Right lobe of liver (tissue), 4 donors: ENCODE results near the gene CCNJL.

Experiments
- POLR2A ChIP-seq: fragments of 450-650 bp; IDR thresholded peaks from one replicate; pipeline ENCODE4 v1.6.1; 2017; ENCODE audit warnings: antibody characterized with exemption, mild to moderate bottlenecking
- TF ChIP-seq, protein P1 (sequence below), 4 donors: fragments of 200-600 bp in 3 of 4; fragments of 450-650 bp in 1 of 4; IDR thresholded peaks; one replicate each; pipeline versions ENCODE4 v1.5.1 to v1.8.0; 2016 to 2022; ENCODE audit warnings: antibody characterized with exemption in 4 of 4, mild to moderate bottlenecking in 2 of 4
- donor health status: DM: no; HTN: no; CAD: no.
- donor health status: DM: no; HTN: no; CAD: no.
- donor health status: DM: no; HTN: yes; CAD: no.

DNA sequence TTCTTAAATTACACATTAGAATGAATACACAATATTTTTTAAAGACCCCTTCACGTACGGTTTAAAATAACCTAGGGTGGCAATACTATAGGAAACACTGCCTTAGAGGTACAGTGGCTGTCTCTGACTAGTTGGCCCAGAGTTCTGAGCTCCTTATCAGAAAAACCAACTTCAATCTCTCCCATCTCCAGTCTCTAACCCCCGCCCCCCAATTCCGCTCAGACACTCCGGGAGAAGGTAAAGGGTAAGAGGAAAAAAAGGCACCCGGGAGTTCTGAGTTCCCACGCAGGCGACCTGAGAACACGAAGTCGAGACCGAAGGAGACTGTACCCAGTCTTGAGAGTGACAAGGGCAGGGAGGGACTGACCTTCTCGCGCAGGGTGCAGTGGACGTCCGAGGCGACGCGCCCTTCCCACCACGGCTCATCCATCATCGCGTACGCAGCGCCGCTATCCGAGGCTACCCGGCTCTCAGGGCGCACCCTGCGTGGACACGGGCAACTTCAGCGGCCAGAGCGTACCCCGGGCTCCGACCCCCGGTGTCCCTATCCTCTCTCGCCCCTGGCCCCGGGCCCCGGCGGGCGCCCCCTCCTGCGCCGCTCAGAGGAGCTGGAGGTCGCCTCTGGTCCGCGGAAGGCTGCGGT is 752 bp downstream of the CCNJL start:
- TF ChIP-seq, protein P1, sequence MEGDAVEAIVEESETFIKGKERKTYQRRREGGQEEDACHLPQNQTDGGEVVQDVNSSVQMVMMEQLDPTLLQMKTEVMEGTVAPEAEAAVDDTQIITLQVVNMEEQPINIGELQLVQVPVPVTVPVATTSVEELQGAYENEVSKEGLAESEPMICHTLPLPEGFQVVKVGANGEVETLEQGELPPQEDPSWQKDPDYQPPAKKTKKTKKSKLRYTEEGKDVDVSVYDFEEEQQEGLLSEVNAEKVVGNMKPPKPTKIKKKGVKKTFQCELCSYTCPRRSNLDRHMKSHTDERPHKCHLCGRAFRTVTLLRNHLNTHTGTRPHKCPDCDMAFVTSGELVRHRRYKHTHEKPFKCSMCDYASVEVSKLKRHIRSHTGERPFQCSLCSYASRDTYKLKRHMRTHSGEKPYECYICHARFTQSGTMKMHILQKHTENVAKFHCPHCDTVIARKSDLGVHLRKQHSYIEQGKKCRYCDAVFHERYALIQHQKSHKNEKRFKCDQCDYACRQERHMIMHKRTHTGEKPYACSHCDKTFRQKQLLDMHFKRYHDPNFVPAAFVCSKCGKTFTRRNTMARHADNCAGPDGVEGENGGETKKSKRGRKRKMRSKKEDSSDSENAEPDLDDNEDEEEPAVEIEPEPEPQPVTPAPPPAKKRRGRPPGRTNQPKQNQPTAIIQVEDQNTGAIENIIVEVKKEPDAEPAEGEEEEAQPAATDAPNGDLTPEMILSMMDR (IDR thresholded peaks at IDR 0.05): no peak
- no peak for TF ChIP-seq POLR2A
